GM12875 (cell line): Measurements from ENCODE around the gene TM9SF4.
"Not testable (repeated sequence)": the region's sequence is repeated elsewhere in the genome, so short reads cannot be mapped to it uniquely, and the experiment has no call there.

Source experiments
- H3K4me3 ChIP-seq: one replicate; pipeline ENCODE4 v1.5.1; 2011; ENCODE audit warnings: low read depth, low read length, control low read depth
- CTCF ChIP-seq: IDR thresholded peaks from 2 replicates; pipeline ENCODE4 v1.5.1; 2011; ENCODE audit warnings: low read depth, mild to moderate bottlenecking, control low read depth, inconsistent platforms, low read length, moderate library complexity, borderline replicate concordance; ENCODE audit not compliant: insufficient read depth

Gene TM9SF4

GRCh38 chr20:32189123-32189410 is 79.6 kb downstream of the TM9SF4 start:
- no peak overlapping the region for H3K4me3 ChIP-seq
- no peak for TF ChIP-seq CTCF

GRCh38 chr20:32189691-32190615 is 80.4 kb downstream of the TM9SF4 start:
- H3K4me3 ChIP-seq = peak overlapping the region; percentile 58
- no peak for TF ChIP-seq CTCF

- peak overlapping the region; percentile 58 for H3K4me3 ChIP-seq
Observed at GRCh38 chr20:32190616-32191415, 81.3 kb downstream of the TM9SF4 start.

GRCh38 chr20:32191422-32191821 is 81.9 kb downstream of the TM9SF4 start:
- TF ChIP-seq CTCF = no peak
- no peak overlapping the region for H3K4me3 ChIP-seq

More at GRCh38 chr20:32190616-32191415, 81.3 kb downstream of the TM9SF4 start:
- no peak for TF ChIP-seq CTCF

GRCh38 chr20:32191873-32192272 is 82.4 kb downstream of the TM9SF4 start:
- no peak for TF ChIP-seq CTCF
- no peak overlapping the region for H3K4me3 ChIP-seq

GRCh38 chr20:32192698-32193097 is 83.2 kb downstream of the TM9SF4 start:
- no peak overlapping the region for H3K4me3 ChIP-seq
- no peak for TF ChIP-seq CTCF

GRCh38 chr20:32193336-32193735 is 83.8 kb downstream of the TM9SF4 start:
- not testable (repeated sequence) for H3K4me3 ChIP-seq
